ENCODE data around the gene CHRNE. TPM values are rescaled to one million over a fixed set of nuclear protein-coding genes. Genes with fewer than 3 reads are reported as not detected.
"Not testable (repeated sequence)": the region's sequence is repeated elsewhere in the genome, so short reads cannot be mapped to it uniquely, and the experiment has no call there.

Gene CHRNE
- total RNA-seq, 1 experiment from 2014 or later: 0.11 TPM

- DNase-seq (ENCODE audit: low read depth, low spot score): no peak
- in situ Hi-C loops (cut with HindIII; ENCODE audit: low pct_unique_long_range_greater_than_20kb, low sequenced_read_pairs): no loop called here
Observed at GRCh38 chr17:4942760-4943508, 40.0 kb upstream of the CHRNE start.

GRCh38 chr17:4941319-4941610 lies 38.4 kb upstream of the CHRNE start:
- in situ Hi-C loops (cut with HindIII; ENCODE audit: low pct_unique_long_range_greater_than_20kb, low sequenced_read_pairs): no loop called here

GRCh38 chr17:4940555-4941318 lies 37.8 kb upstream of the CHRNE start:
- DNase-seq (ENCODE audit: low read depth, low spot score): no peak
- in situ Hi-C loops (cut with HindIII; ENCODE audit: low pct_unique_long_range_greater_than_20kb, low sequenced_read_pairs): no loop called here

More at GRCh38 chr17:4941319-4941610, 38.4 kb upstream of the CHRNE start:
- no peak for DNase-seq (ENCODE audit: low read depth, low spot score)

GRCh38 chr17:4939796-4940554 lies 37.1 kb upstream of the CHRNE start, which contains the start of the genes RNF167 and SLC25A11:
TSS of gene RNF167 (plus strand) at chr17:4940268. CDS start at chr17:4940910, 642 bp downstream.
TSS of gene SLC25A11 (minus strand) at chr17:4940046. CDS start at chr17:4939910, 136 bp downstream.
- DNase-seq (ENCODE audit: low read depth, low spot score): peak; percentile 100
- in situ Hi-C loops (cut with HindIII; ENCODE audit: low pct_unique_long_range_greater_than_20kb, low sequenced_read_pairs): no loop called here

GRCh38 chr17:4939546-4939795 lies 36.6 kb upstream of the CHRNE start:
- in situ Hi-C loops (cut with HindIII; ENCODE audit: low pct_unique_long_range_greater_than_20kb, low sequenced_read_pairs): no loop called here
- no peak for DNase-seq (ENCODE audit: low read depth, low spot score)

GRCh38 chr17:4938688-4939545 lies 36.0 kb upstream of the CHRNE start:
- in situ Hi-C loops (cut with HindIII; ENCODE audit: low pct_unique_long_range_greater_than_20kb, low sequenced_read_pairs): no loop called here
- DNase-seq (ENCODE audit: low read depth, low spot score): no peak

- no peak for DNase-seq (ENCODE audit: low read depth, low spot score)
- in situ Hi-C loops (cut with HindIII; ENCODE audit: low pct_unique_long_range_greater_than_20kb, low sequenced_read_pairs): no loop called here
Observed at GRCh38 chr17:4938069-4938491, 35.2 kb upstream of the CHRNE start.

GRCh38 chr17:4937553-4937952 lies 34.7 kb upstream of the CHRNE start:
- in situ Hi-C loops (cut with HindIII; ENCODE audit: low pct_unique_long_range_greater_than_20kb, low sequenced_read_pairs): no loop called here
- no peak for DNase-seq (ENCODE audit: low read depth, low spot score)

GRCh38 chr17:4936436-4936835 lies 33.5 kb upstream of the CHRNE start:
- DNase-seq (ENCODE audit: low read depth, low spot score): no peak
- in situ Hi-C loops (cut with HindIII; ENCODE audit: low pct_unique_long_range_greater_than_20kb, low sequenced_read_pairs): no loop called here

GRCh38 chr17:4935650-4936049 lies 32.8 kb upstream of the CHRNE start:
- DNase-seq (ENCODE audit: low read depth, low spot score): no peak
- in situ Hi-C loops (cut with HindIII; ENCODE audit: low pct_unique_long_range_greater_than_20kb, low sequenced_read_pairs): no loop called here

- DNase-seq (ENCODE audit: low read depth, low spot score): peak; percentile 47
- in situ Hi-C loops (cut with HindIII; ENCODE audit: low pct_unique_long_range_greater_than_20kb, low sequenced_read_pairs): no loop called here
Observed at GRCh38 chr17:4934173-4934979, 31.5 kb upstream of the CHRNE start.

GRCh38 chr17:4933646-4934045 lies 30.7 kb upstream of the CHRNE start:
- no peak for DNase-seq (ENCODE audit: low read depth, low spot score)
- in situ Hi-C loops (cut with HindIII; ENCODE audit: low pct_unique_long_range_greater_than_20kb, low sequenced_read_pairs): no loop called here

- in situ Hi-C loops (cut with HindIII; ENCODE audit: low pct_unique_long_range_greater_than_20kb, low sequenced_read_pairs): no loop called here
Observed at GRCh38 chr17:4932756-4933155, 29.9 kb upstream of the CHRNE start.

GRCh38 chr17:4931963-4932362 lies 29.1 kb upstream of the CHRNE start, which contains the start of gene GP1BA:
TSS of gene GP1BA (plus strand) at chr17:4932277. CDS start at chr17:4932605, 328 bp downstream.
- DNase-seq (ENCODE audit: low read depth, low spot score): no peak
- in situ Hi-C loops (cut with HindIII; ENCODE audit: low pct_unique_long_range_greater_than_20kb, low sequenced_read_pairs): no loop called here

More at GRCh38 chr17:4932756-4933155, 29.9 kb upstream of the CHRNE start:
- no peak for DNase-seq (ENCODE audit: low read depth, low spot score)

- DNase-seq (ENCODE audit: low read depth, low spot score): no peak
- in situ Hi-C loops (cut with HindIII; ENCODE audit: low pct_unique_long_range_greater_than_20kb, low sequenced_read_pairs): no loop called here
Observed at GRCh38 chr17:4928881-4929280, 26.0 kb upstream of the CHRNE start.

GRCh38 chr17:4926577-4927335 lies 23.9 kb upstream of the CHRNE start:
- DNase-seq (ENCODE audit: low read depth, low spot score): not testable (repeated sequence)

More at GRCh38 chr17:4926577-4927335, 23.9 kb upstream of the CHRNE start:
- in situ Hi-C loops (cut with HindIII; ENCODE audit: low pct_unique_long_range_greater_than_20kb, low sequenced_read_pairs): not testable (repeated sequence)

Data from SK-MEL-5 (cell line).